HepG2 (cell line): ENCODE measurements around the gene SNN. TPM values are rescaled to one million over a fixed set of nuclear protein-coding genes. Genes with fewer than 3 reads are reported as not detected.

ENCODE experiments used
- ASH2L ChIP-seq: fragments of 300-600, 200-600 bp; sonication (generic); IDR thresholded peaks from 2 replicates; pipeline ENCODE4 v1.7.0; 2017; ENCODE audit warnings: low read depth, mild to moderate bottlenecking, moderate library complexity, mixed read lengths, low read length; ENCODE audit not compliant: insufficient read length
- CEBPB ChIP-seq: IDR thresholded peaks from 2 replicates; pipeline ENCODE4 v1.6.1; 2011; ENCODE audit warnings: low read depth, low read length, improper control_type of control experiment, borderline replicate concordance
- DDIT3 ChIP-seq: sonication (generic); formaldehyde crosslinking; IDR thresholded peaks from 2 replicates; pipeline ENCODE4 v1.4.0; 2020; ENCODE audit warnings: mild to moderate bottlenecking, missing genetic modification reagents
- DNMT1 ChIP-seq: sonication (generic); formaldehyde crosslinking; IDR thresholded peaks from 2 replicates; pipeline ENCODE4 v1.5.1; 2020; ENCODE audit warnings: mild to moderate bottlenecking, missing genetic modification reagents
- FOXC1 ChIP-seq: sonication (generic); formaldehyde crosslinking; IDR thresholded peaks from 2 replicates; pipeline ENCODE4 v1.8.0; 2022; ENCODE audit warnings: mild to moderate bottlenecking, missing genetic modification reagents, borderline replicate concordance
- KLF13 ChIP-seq: sonication (generic); formaldehyde crosslinking; IDR thresholded peaks from 2 replicates; pipeline ENCODE4 v1.4.0; 2020; ENCODE audit warnings: mild to moderate bottlenecking, missing genetic modification reagents
- MED13 ChIP-seq: sonication (generic); formaldehyde crosslinking; IDR thresholded peaks from 2 replicates; pipeline ENCODE4 v1.5.0; 2020; ENCODE audit warnings: missing genetic modification reagents
- NCOA1 ChIP-seq: sonication (generic); formaldehyde crosslinking; IDR thresholded peaks from 2 replicates; pipeline ENCODE4 v1.9.0; 2021; ENCODE audit warnings: missing genetic modification reagents
- NFIB ChIP-seq: sonication (generic); formaldehyde crosslinking; IDR thresholded peaks from 2 replicates; pipeline ENCODE4 v1.9.0; 2021; ENCODE audit warnings: missing genetic modification reagents, mild to moderate bottlenecking, borderline replicate concordance
- NONO ChIP-seq, 2 experiments: fragments of 450-650 bp in 1 of 2; sonication (generic) in 1 of 2; formaldehyde crosslinking in 1 of 2; IDR thresholded peaks in 1 of 2; conservative IDR thresholded peaks in 1 of 2; 2 replicates each; pipeline versions ENCODE4 v1.6.1 to v1.8.0; 2017 to 2022; ENCODE audit warnings: mild to moderate bottlenecking in 1 of 2, missing genetic modification reagents in 1 of 2, moderate library complexity in 1 of 2
- PITX1 ChIP-seq: sonication (generic); formaldehyde crosslinking; IDR thresholded peaks from 2 replicates; pipeline ENCODE4 v1.5.1; 2020; ENCODE audit warnings: mild to moderate bottlenecking, missing genetic modification reagents
- POGK ChIP-seq: sonication (generic); formaldehyde crosslinking; conservative IDR thresholded peaks from 2 replicates; pipeline ENCODE4 v1.8.0; 2022; ENCODE audit warnings: mild to moderate bottlenecking, moderate library complexity, missing genetic modification reagents
- UBTF ChIP-seq: sonication (generic); formaldehyde crosslinking; IDR thresholded peaks from 2 replicates; pipeline ENCODE4 v1.4.0; 2020; ENCODE audit warnings: mild to moderate bottlenecking, missing genetic modification reagents
- ZNF260 ChIP-seq: sonication (generic); formaldehyde crosslinking; IDR thresholded peaks from 2 replicates; pipeline ENCODE4 v1.4.0; 2020; ENCODE audit warnings: missing genetic modification reagents, low read depth, mild to moderate bottlenecking, borderline replicate concordance
- ZNF292 ChIP-seq: sonication (generic); formaldehyde crosslinking; IDR thresholded peaks from 2 replicates; pipeline ENCODE4 v1.8.1; 2022; ENCODE audit warnings: mild to moderate bottlenecking, low read depth, missing genetic modification reagents, borderline replicate concordance
- ZNF331 ChIP-seq: sonication (generic); formaldehyde crosslinking; IDR thresholded peaks from 2 replicates; pipeline ENCODE4 v1.4.0; 2020; ENCODE audit warnings: missing genetic modification reagents
- ZNF350 ChIP-seq: sonication (generic); formaldehyde crosslinking; IDR thresholded peaks from 2 replicates; pipeline ENCODE4 v1.4.0; 2020; ENCODE audit warnings: mild to moderate bottlenecking, low read depth, missing genetic modification reagents, borderline replicate concordance
- ZNF367 ChIP-seq: sonication (generic); formaldehyde crosslinking; IDR thresholded peaks from 2 replicates; pipeline ENCODE4 v1.4.0; 2020; ENCODE audit warnings: missing genetic modification reagents, borderline replicate concordance
- ZNF687 ChIP-seq: sonication (generic); formaldehyde crosslinking; IDR thresholded peaks from 2 replicates; pipeline ENCODE4 v1.5.1; 2020; ENCODE audit warnings: mild to moderate bottlenecking, missing genetic modification reagents, moderate library complexity
- polyA plus RNA-seq, 8 experiments: library from polyadenylated mRNA; depleted of rRNA in 3 of 8; stranded (reverse) in 7 of 8; unstranded in 1 of 8; fragments of >200 nt; fragmentation: Illumina TruSeq in 4 of 8; extraction: Trizol in 4 of 8; gene quantifications; 2 replicates each; pipeline versions ENCODE4 v1.2.1 to v1.2.3, GENCODE V29; 2011 to 2016; ENCODE audit warnings: low read depth in 4 of 8, missing spikeins in 1 of 8, mixed read lengths in 1 of 8; ENCODE audit not compliant: insufficient read depth in 1 of 8
- total RNA-seq, 5 experiments: library from RNA; depleted of rRNA; stranded (reverse); fragments of >200 nt; fragmentation: Illumina TruSeq; extraction: Trizol; gene quantifications; 2 replicates each; pipeline ENCODE4 v1.2.3, GENCODE V29; 2016; ENCODE audit warnings: low read depth in 1 of 5

The SNN gene
- total and polyA plus RNA-seq, 2 of the 13 experiments (the other 11 are each of a cell fraction or from before 2014, with no cell fraction given) = 5.2 to 8.4 TPM

GRCh38 chr16:11630046-11630767 lies 38.0 kb upstream of the SNN start (continued):
- TF ChIP-seq ASH2L = peak; percentile 25
- TF ChIP-seq DNMT1 (CRISPR knock-in tag) = 0 out of 2 replicates have a peak, but pooled peaks have one; percentile 10
- no peak for TF ChIP-seq DDIT3 (CRISPR knock-in tag)
- peak; percentile 12; the same call in 1 of the 2 replicates for TF ChIP-seq CEBPB
- 0 out of 2 replicates have a peak, but pooled peaks have one; percentile 37 for TF ChIP-seq POGK (CRISPR knock-in tag)
- peak; percentile 23; the same call in 1 of the 2 replicates for TF ChIP-seq UBTF (CRISPR knock-in tag)
- TF ChIP-seq ZNF292 (CRISPR knock-in tag) = peak; percentile 41; the same call in 1 of the 2 replicates
- peak; percentile 37; the same call in 1 of the 2 replicates for TF ChIP-seq FOXC1
- peak; percentile 63 for TF ChIP-seq ZNF350
- no peak for TF ChIP-seq ZNF260 (CRISPR knock-in tag)
- TF ChIP-seq NONO (IDR thresholded peaks at IDR 0.05) = no peak
- 0 out of 2 replicates have a peak, but pooled peaks have one; percentile 17 for TF ChIP-seq NONO (CRISPR knock-in tag; conservative IDR thresholded peaks at IDR 0.05)
- TF ChIP-seq KLF13 (CRISPR knock-in tag) = no peak
- 0 out of 2 replicates have a peak, but pooled peaks have one; percentile 12 for TF ChIP-seq ZNF331
- 0 out of 2 replicates have a peak, but pooled peaks have one; percentile 24 for TF ChIP-seq PITX1 (CRISPR knock-in tag)
- TF ChIP-seq MED13 = no peak
- TF ChIP-seq NCOA1 = 0 out of 2 replicates have a peak, but pooled peaks have one; percentile 12
- 0 out of 2 replicates have a peak, but pooled peaks have one; percentile 5 for TF ChIP-seq ZNF367 (CRISPR knock-in tag)
- TF ChIP-seq ZNF687 (CRISPR knock-in tag) = peak; percentile 54
- TF ChIP-seq NFIB (CRISPR knock-in tag) = no peak
